K562 (cell line): Measurements from ENCODE around the gene NSMF. TPM values are rescaled to one million over a fixed set of nuclear protein-coding genes. Genes with fewer than 3 reads are reported as not detected.

Experiments
- ARID2 ChIP-seq: fragments of 450-650 bp; IDR thresholded peaks from 2 replicates; pipeline ENCODE4 v1.6.1; 2017; ENCODE audit warnings: antibody characterized with exemption, mild to moderate bottlenecking
- CBX5 ChIP-seq: IDR thresholded peaks from 2 replicates; pipeline ENCODE4 v1.6.1; 2014; ENCODE audit warnings: low read depth, borderline replicate concordance
- HOXB6 ChIP-seq: fragments of 250-450 bp; sonication (Bioruptor Pico); IDR thresholded peaks from 2 replicates; pipeline ENCODE4 v1.5.1; 2022; ENCODE audit warnings: mild to moderate bottlenecking, borderline replicate concordance
- PPARD ChIP-seq: fragments of 250-450 bp; sonication (Bioruptor Pico); IDR thresholded peaks from 2 replicates; pipeline ENCODE4 v1.8.0; 2022; ENCODE audit warnings: inconsistent platforms, mild to moderate bottlenecking, moderate library complexity
- SETDB1 ChIP-seq: IDR thresholded peaks from one replicate; pipeline ENCODE4 v1.6.1; 2012; ENCODE audit warnings: low read length, control low read depth, inconsistent platforms
- SIRT6 ChIP-seq: IDR thresholded peaks from one replicate; pipeline ENCODE4 v1.6.1; 2012; ENCODE audit warnings: low read depth, mild to moderate bottlenecking, control low read depth, inconsistent platforms, low read length, moderate library complexity
- TEAD2 ChIP-seq: fragments of 450-650 bp; IDR thresholded peaks from 2 replicates; pipeline ENCODE4 v1.6.1; 2016; ENCODE audit warnings: missing genetic modification characterization, control low read depth, missing compliant biosample characterization
- ZNF23 ChIP-seq: fragments of 250-450 bp; sonication (Bioruptor Pico); IDR thresholded peaks from 2 replicates; pipeline ENCODE4 v1.4.0; 2020; ENCODE audit warnings: mild to moderate bottlenecking
- polyA plus RNA-seq, 8 experiments: library from polyadenylated mRNA; depleted of rRNA in 4 of 8; stranded (reverse) in 5 of 8; unstranded in 3 of 8; fragments of >200 nt; fragmentation: Nextera tagmentation in 2 of 8; fragmentation: Illumina TruSeq in 1 of 8; extraction: Ambion mirVana in 2 of 8; extraction: Trizol in 1 of 8; gene quantifications; 2 replicates each; pipeline versions ENCODE4 v1.2.1 to v1.2.3, GENCODE V29; 2011 to 2014; ENCODE audit warnings: inconsistent platforms in 1 of 8, missing spikeins in 1 of 8
- total RNA-seq, 7 experiments: library from RNA; depleted of rRNA in 6 of 7; stranded (reverse); fragments of >200 nt in 6 of 7; fragmentation: Illumina TruSeq in 2 of 7; extraction: Trizol in 2 of 7; gene quantifications; 2 replicates each; pipeline versions ENCODE4 v1.2.1 to v1.2.3, GENCODE V29; 2011 to 2021; ENCODE audit warnings: low replicate concordance in 1 of 7
- TF ChIP-seq, protein P1 (sequence below), 2 experiments: fragments of 450-650 bp; formaldehyde crosslinking in 1 of 2; IDR thresholded peaks; 2 replicates each; pipeline versions ENCODE4 v1.4.0 to v1.6.1; 2014 to 2020; ENCODE audit warnings: mild to moderate bottlenecking in 2 of 2, borderline replicate concordance in 1 of 2, low read depth in 1 of 2
- TF ChIP-seq, protein P2 (sequence below), 3 experiments: fragments of 200-800 bp in 1 of 3; fragments of 250-450 bp in 1 of 3; fragments of 450-650 bp in 1 of 3; sonication (Bioruptor Pico) in 1 of 3; sonication (Bioruptor generic) in 1 of 3; formaldehyde crosslinking in 1 of 3; IDR thresholded peaks; 2 replicates each; pipeline versions ENCODE4 v1.6.1 to v1.8.0; 2016 to 2022; ENCODE audit warnings: mild to moderate bottlenecking in 2 of 3, missing genetic modification characterization in 2 of 3, missing compliant biosample characterization in 1 of 3, moderate library complexity in 1 of 3
- TF ChIP-seq, protein P3 (sequence below), 2 experiments: fragments of 250-450 bp in 1 of 2; fragments of 450-650 bp in 1 of 2; sonication (Bioruptor Pico) in 1 of 2; IDR thresholded peaks; 2 replicates each; pipeline versions ENCODE4 v1.6.1 to v1.8.0; 2016 to 2021; ENCODE audit warnings: mild to moderate bottlenecking in 2 of 2, moderate library complexity in 2 of 2, missing compliant biosample characterization in 1 of 2, missing genetic modification characterization in 1 of 2

Gene NSMF
- total and polyA plus RNA-seq, 9 of the 15 experiments (the other 6 are each of a cell fraction or from before 2014, with no cell fraction given), result 0.20 to 82.7 (median 29.3) TPM

DNA sequence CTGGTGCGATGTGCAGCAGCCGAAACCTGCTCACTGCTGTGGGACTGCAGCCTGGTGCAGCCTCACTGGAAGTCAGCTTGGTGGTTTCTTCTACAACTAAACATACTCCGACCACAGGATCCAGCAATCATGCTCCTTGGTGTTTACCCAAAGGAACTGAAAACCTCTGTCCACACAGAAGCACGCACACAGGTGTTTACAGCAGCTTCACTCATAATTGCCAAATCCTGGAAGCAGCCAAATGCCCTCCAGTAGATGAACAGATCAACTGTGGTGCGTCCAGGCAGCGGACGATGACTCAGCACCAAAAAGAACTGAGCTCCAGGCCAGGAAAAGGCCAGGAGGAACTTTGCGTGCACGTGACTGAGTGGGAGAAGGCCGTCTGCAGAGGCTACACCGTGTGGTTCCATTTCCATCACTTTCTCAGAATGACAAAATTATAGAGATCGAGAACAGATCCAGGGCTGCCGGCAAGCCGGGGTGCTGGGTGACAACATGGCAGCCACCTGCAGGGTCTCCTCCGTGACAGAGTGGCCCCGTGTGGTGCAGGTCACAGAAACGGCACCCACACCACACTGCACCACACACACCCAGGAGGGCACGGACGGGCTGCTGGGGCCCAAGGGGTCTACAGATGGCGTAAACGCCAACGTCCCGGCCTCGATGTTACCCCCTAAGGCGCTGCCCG lies 23.1 kb upstream of the NSMF start (continued):
- TF ChIP-seq SIRT6, result no peak
- no peak for TF ChIP-seq CBX5
- TF ChIP-seq HOXB6 (CRISPR knock-in tag), result no peak
- TF ChIP-seq, protein P1, sequence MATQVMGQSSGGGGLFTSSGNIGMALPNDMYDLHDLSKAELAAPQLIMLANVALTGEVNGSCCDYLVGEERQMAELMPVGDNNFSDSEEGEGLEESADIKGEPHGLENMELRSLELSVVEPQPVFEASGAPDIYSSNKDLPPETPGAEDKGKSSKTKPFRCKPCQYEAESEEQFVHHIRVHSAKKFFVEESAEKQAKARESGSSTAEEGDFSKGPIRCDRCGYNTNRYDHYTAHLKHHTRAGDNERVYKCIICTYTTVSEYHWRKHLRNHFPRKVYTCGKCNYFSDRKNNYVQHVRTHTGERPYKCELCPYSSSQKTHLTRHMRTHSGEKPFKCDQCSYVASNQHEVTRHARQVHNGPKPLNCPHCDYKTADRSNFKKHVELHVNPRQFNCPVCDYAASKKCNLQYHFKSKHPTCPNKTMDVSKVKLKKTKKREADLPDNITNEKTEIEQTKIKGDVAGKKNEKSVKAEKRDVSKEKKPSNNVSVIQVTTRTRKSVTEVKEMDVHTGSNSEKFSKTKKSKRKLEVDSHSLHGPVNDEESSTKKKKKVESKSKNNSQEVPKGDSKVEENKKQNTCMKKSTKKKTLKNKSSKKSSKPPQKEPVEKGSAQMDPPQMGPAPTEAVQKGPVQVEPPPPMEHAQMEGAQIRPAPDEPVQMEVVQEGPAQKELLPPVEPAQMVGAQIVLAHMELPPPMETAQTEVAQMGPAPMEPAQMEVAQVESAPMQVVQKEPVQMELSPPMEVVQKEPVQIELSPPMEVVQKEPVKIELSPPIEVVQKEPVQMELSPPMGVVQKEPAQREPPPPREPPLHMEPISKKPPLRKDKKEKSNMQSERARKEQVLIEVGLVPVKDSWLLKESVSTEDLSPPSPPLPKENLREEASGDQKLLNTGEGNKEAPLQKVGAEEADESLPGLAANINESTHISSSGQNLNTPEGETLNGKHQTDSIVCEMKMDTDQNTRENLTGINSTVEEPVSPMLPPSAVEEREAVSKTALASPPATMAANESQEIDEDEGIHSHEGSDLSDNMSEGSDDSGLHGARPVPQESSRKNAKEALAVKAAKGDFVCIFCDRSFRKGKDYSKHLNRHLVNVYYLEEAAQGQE (IDR thresholded peaks at IDR 0.05; ENCODE audit: borderline replicate concordance), result peak; percentile 33
- TF ChIP-seq, protein P1 (CRISPR knock-in tag; IDR thresholded peaks at IDR 0.05; ENCODE audit: low read depth), result no peak
- TF ChIP-seq PPARD (CRISPR knock-in tag), result no peak
- TF ChIP-seq, protein P2, sequence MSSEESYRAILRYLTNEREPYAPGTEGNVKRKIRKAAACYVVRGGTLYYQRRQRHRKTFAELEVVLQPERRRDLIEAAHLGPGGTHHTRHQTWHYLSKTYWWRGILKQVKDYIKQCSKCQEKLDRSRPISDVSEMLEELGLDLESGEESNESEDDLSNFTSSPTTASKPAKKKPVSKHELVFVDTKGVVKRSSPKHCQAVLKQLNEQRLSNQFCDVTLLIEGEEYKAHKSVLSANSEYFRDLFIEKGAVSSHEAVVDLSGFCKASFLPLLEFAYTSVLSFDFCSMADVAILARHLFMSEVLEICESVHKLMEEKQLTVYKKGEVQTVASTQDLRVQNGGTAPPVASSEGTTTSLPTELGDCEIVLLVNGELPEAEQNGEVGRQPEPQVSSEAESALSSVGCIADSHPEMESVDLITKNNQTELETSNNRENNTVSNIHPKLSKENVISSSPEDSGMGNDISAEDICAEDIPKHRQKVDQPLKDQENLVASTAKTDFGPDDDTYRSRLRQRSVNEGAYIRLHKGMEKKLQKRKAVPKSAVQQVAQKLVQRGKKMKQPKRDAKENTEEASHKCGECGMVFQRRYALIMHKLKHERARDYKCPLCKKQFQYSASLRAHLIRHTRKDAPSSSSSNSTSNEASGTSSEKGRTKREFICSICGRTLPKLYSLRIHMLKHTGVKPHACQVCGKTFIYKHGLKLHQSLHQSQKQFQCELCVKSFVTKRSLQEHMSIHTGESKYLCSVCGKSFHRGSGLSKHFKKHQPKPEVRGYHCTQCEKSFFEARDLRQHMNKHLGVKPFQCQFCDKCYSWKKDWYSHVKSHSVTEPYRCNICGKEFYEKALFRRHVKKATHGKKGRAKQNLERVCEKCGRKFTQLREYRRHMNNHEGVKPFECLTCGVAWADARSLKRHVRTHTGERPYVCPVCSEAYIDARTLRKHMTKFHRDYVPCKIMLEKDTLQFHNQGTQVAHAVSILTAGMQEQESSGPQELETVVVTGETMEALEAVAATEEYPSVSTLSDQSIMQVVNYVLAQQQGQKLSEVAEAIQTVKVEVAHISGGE (CRISPR knock-in tag; IDR thresholded peaks at IDR 0.05), result peak in 1 of 3 experiments; percentile 65; a peak in 2 of 6 replicates
- no peak for TF ChIP-seq ZNF23 (CRISPR knock-in tag)
- TF ChIP-seq, protein P3, sequence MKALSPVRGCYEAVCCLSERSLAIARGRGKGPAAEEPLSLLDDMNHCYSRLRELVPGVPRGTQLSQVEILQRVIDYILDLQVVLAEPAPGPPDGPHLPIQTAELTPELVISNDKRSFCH (CRISPR knock-in tag; IDR thresholded peaks at IDR 0.05), result no peak
- TF ChIP-seq, protein P3 (tag; IDR thresholded peaks at IDR 0.05), result 0 out of 2 replicates have a peak, but pooled peaks have one; percentile 65
- peak; percentile 49 for TF ChIP-seq SETDB1
- TF ChIP-seq ARID2, result no peak
- TF ChIP-seq TEAD2, result no peak
